Activated CD8-positive, alpha-beta memory T cell treated with anti-CD3 and anti-CD28 coated beads for 4 hours (primary cell): ENCODE results near the gene BTBD9.

Experiments used
- DNase-seq, 2 donors: peaks; one replicate each; pipeline ENCODE4 v3.0.0-alpha.2; 2020; ENCODE audit warnings: low read depth in 2 of 2

BTBD9 gene

GRCh38 chr6:38162493-38163185, 477.1 kb downstream of the BTBD9 start:
- no peak for DNase-seq

- DNase-seq, result no peak
Observed at GRCh38 chr6:38161754-38162492, 477.8 kb downstream of the BTBD9 start.

GRCh38 chr6:38161331-38161730, 478.4 kb downstream of the BTBD9 start:
- DNase-seq, result no peak

- DNase-seq, result no peak
Observed at GRCh38 chr6:38160831-38161230, 478.9 kb downstream of the BTBD9 start.

GRCh38 chr6:38159596-38159995, 480.1 kb downstream of the BTBD9 start:
- DNase-seq, result no peak

GRCh38 chr6:38158762-38159350, 480.9 kb downstream of the BTBD9 start:
- DNase-seq, result no peak

GRCh38 chr6:38157905-38158304, 481.8 kb downstream of the BTBD9 start:
- no peak for DNase-seq

- no peak for DNase-seq
Observed at GRCh38 chr6:38156818-38157565, 482.7 kb downstream of the BTBD9 start.

GRCh38 chr6:38155621-38156204, 484.0 kb downstream of the BTBD9 start:
- no peak for DNase-seq

- DNase-seq, result no peak
Observed at GRCh38 chr6:38155144-38155543, 484.6 kb downstream of the BTBD9 start.

- DNase-seq, result no peak
Observed at GRCh38 chr6:38154731-38155130, 485.0 kb downstream of the BTBD9 start.

GRCh38 chr6:38153798-38154345, 485.9 kb downstream of the BTBD9 start:
- no peak for DNase-seq

GRCh38 chr6:38153076-38153797, 486.5 kb downstream of the BTBD9 start:
- DNase-seq, result no peak

- DNase-seq, result no peak
Observed at GRCh38 chr6:38152620-38153019, 487.1 kb downstream of the BTBD9 start.

GRCh38 chr6:38151580-38152500, 487.9 kb downstream of the BTBD9 start:
- DNase-seq, result no peak

GRCh38 chr6:38150681-38151296, 488.9 kb downstream of the BTBD9 start:
- no peak for DNase-seq

- DNase-seq, result no peak
Observed at GRCh38 chr6:38150021-38150420, 489.7 kb downstream of the BTBD9 start.

- no peak for DNase-seq
Observed at GRCh38 chr6:38149531-38149930, 490.2 kb downstream of the BTBD9 start.

GRCh38 chr6:38148606-38149005, 491.1 kb downstream of the BTBD9 start:
- no peak for DNase-seq

GRCh38 chr6:38146734-38147027, 493.0 kb downstream of the BTBD9 start:
- no peak for DNase-seq
